ENCODE data around the gene KIAA0232. TPM values are rescaled to one million over a fixed set of nuclear protein-coding genes. Genes with fewer than 3 reads are reported as not detected.

KIAA0232 gene
- total and polyA plus RNA-seq, 8 donors: 4.0 to 12.4 (median 8.8) TPM

DNA sequence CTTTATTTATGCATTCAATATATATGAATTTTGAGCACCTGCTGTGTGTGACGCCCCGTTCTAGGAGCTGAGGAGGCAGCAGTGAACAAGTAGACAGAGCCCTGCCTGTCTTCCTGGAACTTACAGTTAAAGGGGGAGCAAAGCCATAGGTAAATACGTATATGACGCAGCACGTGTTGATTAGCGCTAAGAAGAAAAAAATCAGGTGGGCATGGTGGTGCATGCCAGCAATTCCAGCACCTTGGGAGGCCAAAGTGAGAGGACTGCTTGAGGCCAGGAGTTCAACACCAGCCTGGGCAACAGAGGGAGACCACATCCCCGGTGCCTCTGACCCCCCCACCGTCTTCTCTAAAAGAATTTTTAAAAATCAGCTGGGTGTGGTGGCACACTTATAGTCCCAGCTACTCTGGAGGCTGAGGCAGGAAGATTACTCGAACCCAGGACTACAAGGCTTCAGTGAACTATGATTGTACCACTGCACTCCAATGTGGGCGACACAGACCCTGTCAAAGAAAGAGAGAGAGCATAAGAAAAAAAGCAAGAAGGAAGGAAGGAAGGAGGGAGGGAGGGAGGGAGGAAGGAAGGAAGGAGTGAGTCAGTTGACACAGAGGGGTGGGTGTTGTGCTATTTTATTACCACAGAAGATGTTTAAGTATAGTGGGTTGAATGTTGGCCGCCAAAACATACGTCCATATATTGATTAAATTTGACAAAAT lies 5.4 kb upstream of the KIAA0232 start:
- no peaks in the 10 kb centered on the region for H3K4me1 ChIP-seq
- H3K27me3 ChIP-seq: no peaks in the 10 kb centered on the region
- FAIRE-seq: no peak
- no peak for TF ChIP-seq CTCF (IDR thresholded peaks at IDR 0.05)
- H3K27ac ChIP-seq: no peak overlapping the region
- ATAC-seq: no peak
- H3K9me3 ChIP-seq: no peaks in the 10 kb centered on the region
- no peaks in the 10 kb centered on the region for H3K36me3 ChIP-seq
- 59 to 60% methylated on average over 12 of the region's 12 CpGs for WGBS, 2 donors
- no peak overlapping the region for H3K4me3 ChIP-seq
- DNase-seq: no peak
- intact Hi-C loops (cut with DNase I): no loop called here

GRCh38 chr4:6777636-6778281 lies 4.8 kb upstream of the KIAA0232 start:
- Histone ChIP-seq H3K36me3 (no peaks in the 10 kb centered on the region), H3K9me3 (no peaks in the 10 kb centered on the region), H3K27ac (no peak overlapping the region), H3K4me1 (no peaks in the 10 kb centered on the region), H3K4me3 (no peak overlapping the region), H3K27me3 (no peaks in the 10 kb centered on the region)
- 62 to 72% methylated on average over 15 of the region's 15 CpGs for WGBS, 2 donors
- FAIRE-seq (no peak), ATAC-seq (no peak), DNase-seq (no peak)
- TF ChIP-seq CTCF (IDR thresholded peaks at IDR 0.05): no peak
- intact Hi-C loops (cut with DNase I): no loop called here

GRCh38 chr4:6778435-6778834 lies 4.1 kb upstream of the KIAA0232 start:
- Histone ChIP-seq H3K27me3 (no peaks in the 10 kb centered on the region), H3K9me3 (no peaks in the 10 kb centered on the region), H3K4me1 (no peaks in the 10 kb centered on the region), H3K27ac (no peak overlapping the region), H3K4me3 (no peak overlapping the region), H3K36me3 (no peaks in the 10 kb centered on the region)
- no peak for TF ChIP-seq CTCF (IDR thresholded peaks at IDR 0.05)
- intact Hi-C loops (cut with DNase I): no loop called here
- 83 to 94% methylated on average over 5 of the region's 5 CpGs for WGBS, 2 donors
- no peak for FAIRE-seq
- DNase-seq: no peak
- ATAC-seq: no peak

GRCh38 chr4:6779667-6780565 lies 2.6 kb upstream of the KIAA0232 start:
- no peak overlapping the region for H3K27ac ChIP-seq
- H3K4me3 ChIP-seq: no peak overlapping the region
- no peaks in the 10 kb centered on the region for H3K36me3 ChIP-seq
- ATAC-seq (no peak), FAIRE-seq (no peak), DNase-seq (no peak)
- 66 to 71% methylated on average over 17 of the region's 17 CpGs for WGBS, 2 donors
- no peak for TF ChIP-seq CTCF (IDR thresholded peaks at IDR 0.05)
- peaks cover 0 to 11% (median 6%) of the 10 kb centered on the region in 3 donors for H3K4me1 ChIP-seq
- intact Hi-C loops (cut with DNase I): no loop called here
- H3K27me3 ChIP-seq: no peaks in the 10 kb centered on the region
- H3K9me3 ChIP-seq: no peaks in the 10 kb centered on the region
